Measurements from ENCODE around the gene TIMM8A.
"Not testable (repeated sequence)": the region's sequence is repeated elsewhere in the genome, so short reads cannot be mapped to it uniquely, and the experiment has no call there.

GRCh38 chrX:101334310-101334709 lies 14.2 kb downstream of the TIMM8A start:
- not testable (repeated sequence) for TF ChIP-seq CTCF, POLR2A (IDR thresholded peaks at IDR 0.05)
